Left lobe of liver (tissue), 2 donors: ENCODE data around the gene FBXL2. TPM values are rescaled to one million over a fixed set of nuclear protein-coding genes. Genes with fewer than 3 reads are reported as not detected.
"Not testable (repeated sequence)": the region's sequence is repeated elsewhere in the genome, so short reads cannot be mapped to it uniquely, and the experiment has no call there.

Experiments
- ATAC-seq: fragments of 200-7000 bp; cut with Tn5 transposase; one replicate; pipeline ENCODE4 v1.9.1; 2020; ENCODE audit warnings: mild to moderate bottlenecking, moderate library complexity
- DNase-seq: peaks from one replicate; pipeline ENCODE4 v3.0.0-alpha.2; 2020; ENCODE audit warnings: low spot score
- total RNA-seq: library from RNA; stranded (reverse); gene quantifications from one replicate; pipeline ENCODE4 v1.2.1, GENCODE V29; 2021
- donor health status: DM: no; HTN: no; CAD: no; lungs with moderate emphysema.
- donor health status: DM: no; HTN: yes; CAD: no.

FBXL2 gene
- total RNA-seq, 1 donor from 2014 or later: 0.38 TPM

- ATAC-seq (no peak), DNase-seq (no peak)
Observed at GRCh38 chr3:33380653-33381052, 103.4 kb downstream of the FBXL2 start.

- ATAC-seq (peak; percentile 16), DNase-seq (no peak)
Observed at GRCh38 chr3:33383951-33384350, 106.7 kb downstream of the FBXL2 start.

GRCh38 chr3:33385423-33385822, 108.2 kb downstream of the FBXL2 start:
- ATAC-seq: no peak

GRCh38 chr3:33386631-33387030, 109.4 kb downstream of the FBXL2 start:
- ATAC-seq (no peak), DNase-seq (no peak)

More at GRCh38 chr3:33385423-33385822, 108.2 kb downstream of the FBXL2 start:
- DNase-seq: no peak

GRCh38 chr3:33388374-33389100, 111.3 kb downstream of the FBXL2 start:
- DNase-seq (no peak), ATAC-seq (no peak)

GRCh38 chr3:33389908-33390307, 112.7 kb downstream of the FBXL2 start:
- no peak for ATAC-seq
- DNase-seq: no peak

GRCh38 chr3:33391255-33391995, 114.2 kb downstream of the FBXL2 start:
- ATAC-seq: no peak
- DNase-seq: no peak

- no peak for ATAC-seq
Observed at GRCh38 chr3:33392144-33392543, 114.9 kb downstream of the FBXL2 start.

GRCh38 chr3:33392703-33393125, 115.5 kb downstream of the FBXL2 start:
- ATAC-seq: no peak
- no peak for DNase-seq

More at GRCh38 chr3:33392144-33392543, 114.9 kb downstream of the FBXL2 start:
- DNase-seq: no peak

- ATAC-seq: no peak
- no peak for DNase-seq
Observed at GRCh38 chr3:33394403-33395054, 117.3 kb downstream of the FBXL2 start.

- ATAC-seq (no peak), DNase-seq (no peak)
Observed at GRCh38 chr3:33395900-33396299, 118.7 kb downstream of the FBXL2 start.

GRCh38 chr3:33398410-33398809, 121.2 kb downstream of the FBXL2 start:
- no peak for DNase-seq
- ATAC-seq: no peak

GRCh38 chr3:33401781-33402180, 124.5 kb downstream of the FBXL2 start:
- no peak for ATAC-seq
- DNase-seq: no peak

- ATAC-seq (no peak), DNase-seq (no peak)
Observed at GRCh38 chr3:33402936-33403335, 125.7 kb downstream of the FBXL2 start.

GRCh38 chr3:33403756-33404155, 126.5 kb downstream of the FBXL2 start:
- ATAC-seq: no peak

GRCh38 chr3:33410816-33411215, 133.6 kb downstream of the FBXL2 start:
- not testable (repeated sequence) for ATAC-seq, DNase-seq

More at GRCh38 chr3:33403756-33404155, 126.5 kb downstream of the FBXL2 start:
- DNase-seq: no peak

- DNase-seq (no peak), ATAC-seq (no peak)
Observed at GRCh38 chr3:33417066-33417673, 139.9 kb downstream of the FBXL2 start.

GRCh38 chr3:33419948-33420347, 142.7 kb downstream of the FBXL2 start:
- ATAC-seq (no peak), DNase-seq (no peak)

- ATAC-seq: no peak
- DNase-seq: no peak
Observed at GRCh38 chr3:33420966-33421365, 143.7 kb downstream of the FBXL2 start.

GRCh38 chr3:33424606-33425452, 147.6 kb downstream of the FBXL2 start:
- DNase-seq (peak; percentile 62), ATAC-seq (peak; percentile 90)
